HepG2 (cell line): ENCODE measurements around the gene PFDN2. TPM values are rescaled to one million over a fixed set of nuclear protein-coding genes. Genes with fewer than 3 reads are reported as not detected.

ENCODE experiments used
- ARID2 ChIP-seq: sonication (generic); formaldehyde crosslinking; IDR thresholded peaks from 2 replicates; pipeline ENCODE4 v1.8.1; 2022; ENCODE audit warnings: mild to moderate bottlenecking, missing genetic modification reagents, borderline replicate concordance
- CHD2 ChIP-seq: IDR thresholded peaks from 2 replicates; pipeline ENCODE4 v1.6.1; 2011; ENCODE audit warnings: low read depth, low read length, improper control_type of control experiment
- HNRNPK ChIP-seq: fragments of 200-400 bp; formaldehyde crosslinking; IDR thresholded peaks from 2 replicates; pipeline ENCODE4 v1.6.1; 2018; ENCODE audit warnings: low read length, low read depth, moderate library complexity, mild to moderate bottlenecking; ENCODE audit not compliant: poor library complexity, severe bottlenecking
- JUNB ChIP-seq: sonication (generic); formaldehyde crosslinking; IDR thresholded peaks from 2 replicates; pipeline ENCODE4 v1.8.0; 2022; ENCODE audit warnings: missing genetic modification reagents, mild to moderate bottlenecking, borderline replicate concordance
- RXRA ChIP-seq: sonication (generic); formaldehyde crosslinking; IDR thresholded peaks from 2 replicates; pipeline ENCODE4 v1.5.1; 2020; ENCODE audit warnings: missing genetic modification reagents
- SAP130 ChIP-seq: IDR thresholded peaks from 2 replicates; pipeline ENCODE4 v1.6.1; 2016; ENCODE audit warnings: low read depth
- ZKSCAN5 ChIP-seq: sonication (generic); formaldehyde crosslinking; IDR thresholded peaks from 2 replicates; pipeline ENCODE4 v1.5.1; 2020; ENCODE audit warnings: mild to moderate bottlenecking, missing genetic modification reagents
- ZNF598 ChIP-seq: sonication (generic); formaldehyde crosslinking; IDR thresholded peaks from 2 replicates; pipeline ENCODE4 v1.5.1; 2020; ENCODE audit warnings: mild to moderate bottlenecking, missing genetic modification reagents, borderline replicate concordance
- ZNF749 ChIP-seq: sonication (generic); formaldehyde crosslinking; IDR thresholded peaks from 2 replicates; pipeline ENCODE4 v1.8.0; 2022; ENCODE audit warnings: mild to moderate bottlenecking, missing genetic modification reagents, moderate library complexity, borderline replicate concordance
- ZSCAN22 ChIP-seq: sonication (generic); formaldehyde crosslinking; IDR thresholded peaks from 2 replicates; pipeline ENCODE4 v1.4.0; 2020; ENCODE audit warnings: mild to moderate bottlenecking, missing genetic modification reagents
- polyA plus RNA-seq, 8 experiments: library from polyadenylated mRNA; depleted of rRNA in 3 of 8; stranded (reverse) in 7 of 8; unstranded in 1 of 8; fragments of >200 nt; fragmentation: Illumina TruSeq in 4 of 8; extraction: Trizol in 4 of 8; gene quantifications; 2 replicates each; pipeline versions ENCODE4 v1.2.1 to v1.2.3, GENCODE V29; 2011 to 2016; ENCODE audit warnings: low read depth in 4 of 8, missing spikeins in 1 of 8, mixed read lengths in 1 of 8; ENCODE audit not compliant: insufficient read depth in 1 of 8
- total RNA-seq, 5 experiments: library from RNA; depleted of rRNA; stranded (reverse); fragments of >200 nt; fragmentation: Illumina TruSeq; extraction: Trizol; gene quantifications; 2 replicates each; pipeline ENCODE4 v1.2.3, GENCODE V29; 2016; ENCODE audit warnings: low read depth in 1 of 5
- TF ChIP-seq, protein P1 (sequence below): sonication (generic); formaldehyde crosslinking; IDR thresholded peaks from 2 replicates; pipeline ENCODE4 v1.4.0; 2020; ENCODE audit warnings: missing genetic modification reagents, mild to moderate bottlenecking, borderline replicate concordance
- TF ChIP-seq, protein P2 (sequence below): IDR thresholded peaks from 2 replicates; pipeline ENCODE4 v1.6.1; 2016; ENCODE audit warnings: missing compliant biosample characterization, missing genetic modification reagents, borderline replicate concordance
- TF ChIP-seq, protein P3 (sequence below): sonication (generic); formaldehyde crosslinking; IDR thresholded peaks from 2 replicates; pipeline ENCODE4 v1.4.0; 2020; ENCODE audit warnings: missing genetic modification reagents, mild to moderate bottlenecking, borderline replicate concordance
- TF ChIP-seq, protein P4 (sequence below): sonication (generic); formaldehyde crosslinking; IDR thresholded peaks from 2 replicates; pipeline ENCODE4 v1.4.0; 2020; ENCODE audit warnings: missing genetic modification reagents
- TF ChIP-seq, protein P5 (sequence below): sonication (generic); formaldehyde crosslinking; IDR thresholded peaks from 2 replicates; pipeline ENCODE4 v1.4.0; 2020; ENCODE audit warnings: missing genetic modification reagents
- TF ChIP-seq, protein P6 (sequence below): sonication (generic); formaldehyde crosslinking; IDR thresholded peaks from 2 replicates; pipeline ENCODE4 v1.9.0; 2021; ENCODE audit warnings: missing genetic modification reagents, mild to moderate bottlenecking, borderline replicate concordance

Gene PFDN2
- total and polyA plus RNA-seq, 2 of the 13 experiments (the other 11 are each of a cell fraction or from before 2014, with no cell fraction given), result 62.6 to 63.6 TPM

DNA sequence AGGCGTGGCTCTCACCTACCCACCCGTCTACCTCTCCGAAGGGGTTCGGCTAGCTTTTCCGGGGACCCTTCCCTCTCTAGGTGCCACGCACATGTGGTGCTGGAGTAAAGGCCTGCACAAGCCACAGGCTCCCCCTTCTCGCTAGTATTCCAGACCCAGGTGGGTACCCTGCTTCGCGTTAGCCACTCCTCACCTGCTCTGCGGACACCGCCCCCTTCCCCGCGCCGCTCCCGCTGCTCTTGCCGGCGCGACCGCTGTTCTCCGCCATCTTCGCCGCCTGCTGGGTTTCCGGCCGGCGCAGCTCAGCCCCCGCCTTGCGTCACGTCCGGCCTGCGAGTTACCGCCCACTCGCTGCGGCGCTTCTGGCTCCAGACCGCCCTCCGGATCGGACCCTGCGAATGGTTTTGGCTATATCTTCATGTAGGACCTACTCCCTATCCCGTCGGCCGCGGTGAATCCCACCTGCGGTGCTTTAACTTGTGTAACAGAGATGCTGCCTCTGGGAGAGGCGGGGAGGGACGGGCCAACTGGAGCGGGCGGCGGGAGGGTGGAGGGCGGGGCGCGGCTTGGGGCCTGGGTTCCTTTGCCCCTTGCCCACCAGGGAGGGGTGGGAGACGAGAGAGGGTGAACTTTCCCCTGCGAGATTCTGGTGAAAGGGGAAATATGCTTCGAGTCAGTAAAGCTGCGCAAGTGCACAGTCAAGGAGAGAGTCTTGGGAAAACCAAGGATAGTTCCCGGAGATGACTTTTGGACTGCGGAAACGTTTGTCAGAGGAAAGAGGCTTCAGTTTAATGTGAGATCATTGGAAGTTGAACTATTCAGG, at the start of gene PFDN2, which contains the start of gene NIT1 (continued):
- TF ChIP-seq, protein P1, sequence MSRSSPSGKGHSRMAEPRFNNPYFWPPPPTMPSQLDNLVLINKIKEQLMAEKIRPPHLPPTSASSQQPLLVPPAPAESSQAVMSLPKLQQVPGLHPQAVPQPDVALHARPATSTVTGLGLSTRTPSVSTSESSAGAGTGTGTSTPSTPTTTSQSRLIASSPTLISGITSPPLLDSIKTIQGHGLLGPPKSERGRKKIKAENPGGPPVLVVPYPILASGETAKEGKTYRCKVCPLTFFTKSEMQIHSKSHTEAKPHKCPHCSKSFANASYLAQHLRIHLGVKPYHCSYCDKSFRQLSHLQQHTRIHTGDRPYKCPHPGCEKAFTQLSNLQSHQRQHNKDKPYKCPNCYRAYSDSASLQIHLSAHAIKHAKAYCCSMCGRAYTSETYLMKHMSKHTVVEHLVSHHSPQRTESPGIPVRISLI (CRISPR knock-in tag), result no peak
- TF ChIP-seq ARID2 (CRISPR knock-in tag) (0 out of 2 replicates have a peak, but pooled peaks have one; percentile 71), ZNF598 (CRISPR knock-in tag) (no peak), ZSCAN22 (0 out of 2 replicates have a peak, but pooled peaks have one; percentile 26), CHD2 (no peak), RXRA (CRISPR knock-in tag) (peak; percentile 22; the same call in 1 of the 2 replicates), JUNB (CRISPR knock-in tag) (no peak), SAP130 (CRISPR knock-in tag) (peak; percentile 90), ZNF749 (CRISPR knock-in tag) (0 out of 2 replicates have a peak, but pooled peaks have one; percentile 26), ZKSCAN5 (CRISPR knock-in tag) (no peak), HNRNPK (no peak)
- TF ChIP-seq, protein P2, sequence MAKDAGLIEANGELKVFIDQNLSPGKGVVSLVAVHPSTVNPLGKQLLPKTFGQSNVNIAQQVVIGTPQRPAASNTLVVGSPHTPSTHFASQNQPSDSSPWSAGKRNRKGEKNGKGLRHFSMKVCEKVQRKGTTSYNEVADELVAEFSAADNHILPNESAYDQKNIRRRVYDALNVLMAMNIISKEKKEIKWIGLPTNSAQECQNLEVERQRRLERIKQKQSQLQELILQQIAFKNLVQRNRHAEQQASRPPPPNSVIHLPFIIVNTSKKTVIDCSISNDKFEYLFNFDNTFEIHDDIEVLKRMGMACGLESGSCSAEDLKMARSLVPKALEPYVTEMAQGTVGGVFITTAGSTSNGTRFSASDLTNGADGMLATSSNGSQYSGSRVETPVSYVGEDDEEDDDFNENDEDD, result peak; percentile 38; the same call in 1 of the 2 replicates
- TF ChIP-seq, protein P3, sequence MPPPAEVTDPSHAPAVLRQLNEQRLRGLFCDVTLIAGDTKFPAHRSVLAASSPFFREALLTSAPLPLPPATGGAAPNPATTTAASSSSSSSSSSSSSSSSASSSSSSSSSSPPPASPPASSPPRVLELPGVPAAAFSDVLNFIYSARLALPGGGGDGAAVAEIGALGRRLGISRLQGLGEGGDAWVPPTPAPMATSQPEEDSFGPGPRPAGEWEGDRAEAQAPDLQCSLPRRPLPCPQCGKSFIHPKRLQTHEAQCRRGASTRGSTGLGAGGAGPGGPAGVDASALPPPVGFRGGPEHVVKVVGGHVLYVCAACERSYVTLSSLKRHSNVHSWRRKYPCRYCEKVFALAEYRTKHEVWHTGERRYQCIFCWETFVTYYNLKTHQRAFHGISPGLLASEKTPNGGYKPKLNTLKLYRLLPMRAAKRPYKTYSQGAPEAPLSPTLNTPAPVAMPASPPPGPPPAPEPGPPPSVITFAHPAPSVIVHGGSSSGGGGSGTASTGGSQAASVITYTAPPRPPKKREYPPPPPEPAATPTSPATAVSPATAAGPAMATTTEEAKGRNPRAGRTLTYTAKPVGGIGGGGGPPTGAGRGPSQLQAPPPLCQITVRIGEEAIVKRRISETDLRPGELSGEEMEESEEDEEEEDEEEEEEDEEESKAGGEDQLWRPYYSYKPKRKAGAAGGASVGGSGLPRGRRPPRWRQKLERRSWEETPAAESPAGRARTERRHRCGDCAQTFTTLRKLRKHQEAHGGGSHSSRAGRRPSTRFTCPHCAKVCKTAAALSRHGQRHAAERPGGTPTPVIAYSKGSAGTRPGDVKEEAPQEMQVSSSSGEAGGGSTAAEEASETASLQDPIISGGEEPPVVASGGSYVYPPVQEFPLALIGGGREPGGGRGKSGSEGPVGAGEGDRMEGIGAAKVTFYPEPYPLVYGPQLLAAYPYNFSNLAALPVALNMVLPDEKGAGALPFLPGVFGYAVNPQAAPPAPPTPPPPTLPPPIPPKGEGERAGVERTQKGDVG, result peak; percentile 79; the same call in 1 of the 2 replicates
- TF ChIP-seq, protein P4, sequence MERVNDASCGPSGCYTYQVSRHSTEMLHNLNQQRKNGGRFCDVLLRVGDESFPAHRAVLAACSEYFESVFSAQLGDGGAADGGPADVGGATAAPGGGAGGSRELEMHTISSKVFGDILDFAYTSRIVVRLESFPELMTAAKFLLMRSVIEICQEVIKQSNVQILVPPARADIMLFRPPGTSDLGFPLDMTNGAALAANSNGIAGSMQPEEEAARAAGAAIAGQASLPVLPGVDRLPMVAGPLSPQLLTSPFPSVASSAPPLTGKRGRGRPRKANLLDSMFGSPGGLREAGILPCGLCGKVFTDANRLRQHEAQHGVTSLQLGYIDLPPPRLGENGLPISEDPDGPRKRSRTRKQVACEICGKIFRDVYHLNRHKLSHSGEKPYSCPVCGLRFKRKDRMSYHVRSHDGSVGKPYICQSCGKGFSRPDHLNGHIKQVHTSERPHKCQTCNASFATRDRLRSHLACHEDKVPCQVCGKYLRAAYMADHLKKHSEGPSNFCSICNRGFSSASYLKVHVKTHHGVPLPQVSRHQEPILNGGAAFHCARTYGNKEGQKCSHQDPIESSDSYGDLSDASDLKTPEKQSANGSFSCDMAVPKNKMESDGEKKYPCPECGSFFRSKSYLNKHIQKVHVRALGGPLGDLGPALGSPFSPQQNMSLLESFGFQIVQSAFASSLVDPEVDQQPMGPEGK (CRISPR knock-in tag), result peak; percentile 68; the same call in 1 of the 2 replicates
- TF ChIP-seq, protein P5, sequence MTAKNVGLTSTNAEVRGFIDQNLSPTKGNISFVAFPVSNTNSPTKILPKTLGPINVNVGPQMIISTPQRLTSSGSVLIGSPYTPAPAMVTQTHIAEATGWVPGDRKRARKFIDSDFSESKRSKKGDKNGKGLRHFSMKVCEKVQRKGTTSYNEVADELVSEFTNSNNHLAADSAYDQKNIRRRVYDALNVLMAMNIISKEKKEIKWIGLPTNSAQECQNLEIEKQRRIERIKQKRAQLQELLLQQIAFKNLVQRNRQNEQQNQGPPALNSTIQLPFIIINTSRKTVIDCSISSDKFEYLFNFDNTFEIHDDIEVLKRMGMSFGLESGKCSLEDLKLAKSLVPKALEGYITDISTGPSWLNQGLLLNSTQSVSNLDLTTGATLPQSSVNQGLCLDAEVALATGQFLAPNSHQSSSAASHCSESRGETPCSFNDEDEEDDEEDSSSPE (CRISPR knock-in tag), result peak; percentile 70
- TF ChIP-seq, protein P6, sequence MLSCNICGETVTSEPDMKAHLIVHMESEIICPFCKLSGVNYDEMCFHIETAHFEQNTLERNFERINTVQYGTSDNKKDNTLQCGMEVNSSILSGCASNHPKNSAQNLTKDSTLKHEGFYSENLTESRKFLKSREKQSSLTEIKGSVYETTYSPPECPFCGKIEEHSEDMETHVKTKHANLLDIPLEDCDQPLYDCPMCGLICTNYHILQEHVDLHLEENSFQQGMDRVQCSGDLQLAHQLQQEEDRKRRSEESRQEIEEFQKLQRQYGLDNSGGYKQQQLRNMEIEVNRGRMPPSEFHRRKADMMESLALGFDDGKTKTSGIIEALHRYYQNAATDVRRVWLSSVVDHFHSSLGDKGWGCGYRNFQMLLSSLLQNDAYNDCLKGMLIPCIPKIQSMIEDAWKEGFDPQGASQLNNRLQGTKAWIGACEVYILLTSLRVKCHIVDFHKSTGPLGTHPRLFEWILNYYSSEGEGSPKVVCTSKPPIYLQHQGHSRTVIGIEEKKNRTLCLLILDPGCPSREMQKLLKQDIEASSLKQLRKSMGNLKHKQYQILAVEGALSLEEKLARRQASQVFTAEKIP, result no peak
